Fibroblast of mammary gland (primary cell): ENCODE results near the gene LHFPL3.
"Not testable (repeated sequence)": the region's sequence is repeated elsewhere in the genome, so short reads cannot be mapped to it uniquely, and the experiment has no call there.

Experiments used
- DNase-seq: peaks from one replicate; pipeline ENCODE4 v3.0.0-alpha.2; 2010; ENCODE audit warnings: low read depth
- H3K4me3 ChIP-seq: 2 replicates; pipeline ENCODE4 v1.5.1; 2011; ENCODE audit warnings: low read depth, mild to moderate bottlenecking, low read length, moderate library complexity; ENCODE audit not compliant: control insufficient read depth
- TF ChIP-seq, protein P1 (sequence below): conservative IDR thresholded peaks from 2 replicates; pipeline ENCODE4 v1.5.1; 2011; ENCODE audit warnings: low read depth, low read length, inconsistent platforms; ENCODE audit not compliant: control insufficient read depth, insufficient read depth

Gene LHFPL3

DNA sequence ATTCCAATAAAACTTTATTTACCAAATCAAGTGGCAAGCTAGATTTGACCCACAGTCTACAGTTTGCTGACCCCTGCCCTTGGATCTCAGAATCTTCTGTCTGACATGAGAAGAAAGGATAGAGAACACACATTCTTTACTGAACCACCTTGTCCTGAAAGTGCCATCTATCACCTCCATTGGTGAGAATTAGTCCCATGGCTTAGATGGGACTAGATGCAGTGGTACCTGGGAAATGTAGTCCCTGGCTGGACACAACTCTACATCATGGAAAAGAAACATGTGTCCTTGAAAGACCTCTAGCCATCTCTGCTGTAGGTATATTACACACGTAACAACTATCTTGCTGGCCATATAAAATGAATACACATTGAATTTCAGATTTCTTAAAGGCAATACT is 336.2 kb downstream of the LHFPL3 start:
- TF ChIP-seq, protein P1, sequence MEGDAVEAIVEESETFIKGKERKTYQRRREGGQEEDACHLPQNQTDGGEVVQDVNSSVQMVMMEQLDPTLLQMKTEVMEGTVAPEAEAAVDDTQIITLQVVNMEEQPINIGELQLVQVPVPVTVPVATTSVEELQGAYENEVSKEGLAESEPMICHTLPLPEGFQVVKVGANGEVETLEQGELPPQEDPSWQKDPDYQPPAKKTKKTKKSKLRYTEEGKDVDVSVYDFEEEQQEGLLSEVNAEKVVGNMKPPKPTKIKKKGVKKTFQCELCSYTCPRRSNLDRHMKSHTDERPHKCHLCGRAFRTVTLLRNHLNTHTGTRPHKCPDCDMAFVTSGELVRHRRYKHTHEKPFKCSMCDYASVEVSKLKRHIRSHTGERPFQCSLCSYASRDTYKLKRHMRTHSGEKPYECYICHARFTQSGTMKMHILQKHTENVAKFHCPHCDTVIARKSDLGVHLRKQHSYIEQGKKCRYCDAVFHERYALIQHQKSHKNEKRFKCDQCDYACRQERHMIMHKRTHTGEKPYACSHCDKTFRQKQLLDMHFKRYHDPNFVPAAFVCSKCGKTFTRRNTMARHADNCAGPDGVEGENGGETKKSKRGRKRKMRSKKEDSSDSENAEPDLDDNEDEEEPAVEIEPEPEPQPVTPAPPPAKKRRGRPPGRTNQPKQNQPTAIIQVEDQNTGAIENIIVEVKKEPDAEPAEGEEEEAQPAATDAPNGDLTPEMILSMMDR = no peak
- no peak overlapping the region for H3K4me3 ChIP-seq
- no peak for DNase-seq

DNA sequence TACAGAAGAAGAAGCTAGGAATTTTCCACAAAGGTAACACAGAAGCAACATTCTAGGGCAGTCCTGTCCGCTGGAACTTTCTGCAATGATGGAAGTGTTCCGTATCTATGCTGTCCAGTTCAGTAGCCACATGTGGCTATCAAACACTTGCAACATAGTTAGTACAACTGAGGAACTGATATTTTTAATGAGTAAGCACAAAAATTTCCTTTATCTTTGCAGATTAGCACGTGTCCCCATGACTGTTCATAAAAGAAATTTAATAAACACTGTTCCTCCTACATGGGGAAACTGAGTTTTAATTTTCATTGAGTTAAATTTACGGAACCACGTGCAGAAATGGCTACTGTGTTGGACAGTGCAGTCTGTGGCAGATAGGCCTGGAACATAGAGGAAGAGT is 349.2 kb downstream of the LHFPL3 start:
- TF ChIP-seq, protein P1 = no peak
- no peak overlapping the region for H3K4me3 ChIP-seq
- no peak for DNase-seq

DNA sequence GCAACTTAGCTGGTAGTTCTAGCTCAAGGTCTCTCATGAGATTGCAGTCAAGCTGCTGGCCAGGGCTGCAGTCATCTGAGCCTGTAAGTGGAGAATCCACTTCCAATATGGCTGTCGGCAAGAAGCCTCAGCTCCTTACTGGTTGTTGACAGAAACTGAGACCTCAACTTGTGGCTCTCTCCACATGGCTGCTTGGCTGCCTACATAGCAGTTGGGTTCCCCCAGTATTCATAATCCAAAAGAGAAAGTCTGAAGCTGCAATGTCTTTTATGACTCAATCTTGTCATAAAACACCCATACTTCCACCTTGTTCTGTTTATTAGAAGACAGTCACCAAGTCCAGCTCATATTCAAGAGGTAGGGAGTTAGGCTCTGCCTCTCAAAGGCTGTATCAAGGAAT is 350.7 kb downstream of the LHFPL3 start:
- TF ChIP-seq, protein P1 = no peak
- DNase-seq = no peak

DNA sequence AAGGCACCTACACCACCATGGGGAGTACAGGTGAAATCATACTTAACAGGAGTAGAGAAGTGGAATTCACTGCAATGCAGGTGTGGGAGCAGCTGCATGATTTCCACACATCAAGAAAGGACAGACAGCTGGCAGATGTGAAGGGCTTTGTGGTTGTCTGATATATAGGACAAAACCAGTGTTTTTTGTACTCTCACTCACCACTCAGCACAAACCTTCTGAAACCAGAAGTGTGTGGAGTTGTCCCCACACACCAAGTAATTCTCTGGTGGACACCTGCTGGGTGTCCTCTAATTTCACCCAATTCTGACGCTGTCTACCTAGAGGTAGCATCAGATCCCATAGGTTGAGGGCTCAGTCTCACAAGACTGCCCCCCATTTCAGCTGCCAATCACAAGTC is 357.9 kb downstream of the LHFPL3 start:
- H3K4me3 ChIP-seq = no peak overlapping the region
- no peak for DNase-seq
- TF ChIP-seq, protein P1 = no peak

More for the DNA sequence above, 350.7 kb downstream of the LHFPL3 start:
- H3K4me3 ChIP-seq = no peak overlapping the region

DNA sequence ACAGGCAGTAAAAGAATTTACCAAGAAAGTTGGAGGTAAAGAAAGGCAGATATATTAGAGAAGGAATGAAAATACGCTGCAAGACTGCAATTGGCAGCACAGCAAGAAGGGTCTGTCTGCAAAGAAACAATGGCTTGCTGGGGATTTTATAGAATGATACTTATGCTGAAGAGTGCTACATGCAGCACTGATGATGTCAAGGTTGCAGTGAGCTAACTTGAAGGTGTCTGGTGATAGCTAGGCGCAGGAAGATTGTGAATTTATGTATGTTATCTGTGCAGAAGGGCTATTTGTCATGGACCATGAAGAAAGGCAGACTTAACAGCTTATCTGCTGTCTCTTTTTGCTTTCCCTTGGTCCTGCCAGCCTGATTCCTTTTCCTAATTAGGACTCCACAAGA is 366.3 kb downstream of the LHFPL3 start:
- H3K4me3 ChIP-seq = no peak overlapping the region
- TF ChIP-seq, protein P1 = no peak
- DNase-seq = no peak

DNA sequence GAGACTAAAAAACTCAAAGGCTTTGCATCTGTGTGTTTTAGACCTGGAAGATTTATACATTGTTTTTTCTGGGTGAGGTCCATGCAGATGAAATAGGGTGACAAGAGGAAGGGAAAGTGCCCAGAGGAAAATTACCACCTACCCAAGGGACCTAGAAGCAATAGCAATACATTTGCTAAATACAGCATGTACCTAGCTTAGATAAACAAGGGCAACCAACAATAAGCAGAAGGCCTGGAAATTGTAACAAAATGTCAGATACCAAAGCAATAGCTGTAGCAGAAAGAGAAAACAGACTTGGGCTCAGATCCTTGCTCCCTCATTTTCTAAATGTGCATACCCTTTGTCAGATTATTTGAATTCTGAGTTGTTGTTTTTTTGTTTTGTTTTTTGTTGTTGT is 367.2 kb downstream of the LHFPL3 start:
- no peak overlapping the region for H3K4me3 ChIP-seq
- no peak for DNase-seq
- TF ChIP-seq, protein P1 = no peak

DNA sequence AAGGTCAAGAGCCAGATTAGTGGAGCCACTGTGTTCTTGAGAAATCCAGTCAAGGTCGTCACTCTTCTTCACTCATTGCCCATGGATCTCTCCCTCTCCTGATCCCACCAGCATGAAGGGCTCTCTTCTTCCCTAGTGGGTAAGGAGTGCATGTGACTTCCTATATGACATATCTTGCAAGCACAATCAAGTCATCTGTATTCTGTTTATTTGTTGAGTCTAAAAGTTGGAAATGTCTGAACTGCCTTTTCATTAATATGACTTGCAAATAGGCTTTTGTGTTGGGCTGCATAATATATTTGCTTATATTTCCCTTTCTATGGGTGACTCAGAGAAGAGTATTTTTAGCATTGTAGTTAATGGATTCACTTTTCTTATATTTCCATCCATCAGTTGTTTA is 371.9 kb downstream of the LHFPL3 start:
- TF ChIP-seq, protein P1 = no peak
- no peak overlapping the region for H3K4me3 ChIP-seq
- no peak for DNase-seq

DNA sequence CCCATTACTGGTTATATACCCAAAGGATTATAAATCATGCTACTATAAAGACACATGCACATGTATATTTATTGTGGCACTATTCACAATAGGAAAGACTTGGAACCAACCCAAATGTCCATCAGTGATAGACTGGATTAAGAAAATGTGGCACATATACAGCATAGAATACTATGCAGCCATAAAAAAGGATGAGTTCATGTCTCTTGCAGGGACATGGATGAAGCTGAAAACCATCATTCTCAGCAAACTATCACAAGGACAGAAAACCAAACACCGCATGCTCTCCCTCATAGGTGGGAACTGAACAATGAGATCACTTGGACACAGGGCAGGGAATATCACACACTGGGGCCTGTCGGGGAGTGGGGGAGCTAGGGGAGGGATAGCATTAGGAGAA is 392.6 kb downstream of the LHFPL3 start:
- H3K4me3 ChIP-seq, DNase-seq: not testable (repeated sequence)
